Heart right ventricle (tissue), 16 donors: ENCODE data around the gene C3. TPM values are rescaled to one million over a fixed set of nuclear protein-coding genes. Genes with fewer than 3 reads are reported as not detected.

Experiments used
- ATAC-seq, 8 donors: fragments of 200-7000 bp; cut with Tn5 transposase; one replicate each; pipeline ENCODE4 v1.9.1; 2020; ENCODE audit warnings: mild to moderate bottlenecking in 8 of 8, moderate library complexity in 8 of 8, moderate number of reproducible peaks in 1 of 8
- DNase-seq, 2 donors: peaks; one replicate each; pipeline ENCODE4 v3.0.0-alpha.2; 2020
- H3K27ac ChIP-seq, 10 donors: fragments of 200-600 bp; sonication (generic) in 2 of 10; one replicate each; pipeline versions ENCODE4 v1.5.0 to v1.8.0; 2020 to 2022; ENCODE audit warnings: mild to moderate bottlenecking in 3 of 10
- H3K27me3 ChIP-seq, 7 donors: fragments of 200-600 bp; one replicate each; pipeline ENCODE4 v1.8.0; 2021 to 2022; ENCODE audit warnings: mild to moderate bottlenecking in 2 of 7
- H3K36me3 ChIP-seq, 9 donors: fragments of 200-600 bp; sonication (generic) in 1 of 9; one replicate each; pipeline versions ENCODE4 v1.5.0 to v1.8.0; 2020 to 2022; ENCODE audit warnings: mild to moderate bottlenecking in 2 of 9
- H3K4me1 ChIP-seq, 9 donors: fragments of 200-600 bp; sonication (generic) in 1 of 9; one replicate each; pipeline versions ENCODE4 v1.5.0 to v1.8.0; 2020 to 2022; ENCODE audit warnings: mild to moderate bottlenecking in 4 of 9
- H3K4me3 ChIP-seq, 10 donors: fragments of 200-600 bp; sonication (generic) in 2 of 10; one replicate each; pipeline versions ENCODE4 v1.5.0 to v1.8.0; 2020 to 2022; ENCODE audit warnings: mild to moderate bottlenecking in 7 of 10, moderate library complexity in 2 of 10
- H3K9me3 ChIP-seq, 11 donors: fragments of 200-600 bp in 10 of 11; sonication (generic) in 2 of 11; one replicate each; pipeline versions ENCODE4 v1.5.0 to v1.8.0; 2013 to 2022; ENCODE audit warnings: mild to moderate bottlenecking in 2 of 11, control low read depth in 1 of 11, moderate library complexity in 1 of 11
- CTCF ChIP-seq, 9 donors: fragments of 200-600 bp; sonication (generic) in 2 of 9; IDR thresholded peaks; one replicate each; pipeline versions ENCODE4 v1.5.0 to v1.8.0; 2021 to 2022; ENCODE audit warnings: antibody characterized with exemption in 9 of 9, mild to moderate bottlenecking in 5 of 9, moderate library complexity in 1 of 9
- WGBS, 2 donors: extraction: QIAGEN DNeasy Blood & Tissue Kit; methylation state at CpG; one replicate each; pipeline ENCODE4 v1.1.7; 2013; ENCODE audit warnings: inconsistent platforms in 1 of 2; 5-methylcytosine and 5-hydroxymethylcytosine counted together
- intact Hi-C, 10 donors: fragments of 100-400 bp; cut with DNase I; formaldehyde crosslinking; loops; one replicate each; pipeline versions ENCODE4 v1.11.1 to v1.14.2; 2022
- polyA plus RNA-seq, 2 donors: library from polyadenylated mRNA; stranded (reverse); fragments of 200-250 nt; gene quantifications; one replicate each; pipeline ENCODE4 v1.2.3, GENCODE V29; 2013
- total RNA-seq, 10 donors: library from RNA; stranded (reverse); fragmentation: NEBNext Ultra II Directional in 3 of 10; extraction: Animal tissue kit (Norgen Biotek cat#: 25700) in 3 of 10; gene quantifications; one replicate each; pipeline versions ENCODE4 v1.2.1 to v1.2.4, GENCODE V29; 2021 to 2023
- donor health status: Arrhythmogenic right ventricular cardiomyopathy.
- donor health status: ischemic (EF 13 %, LVEDD 7.1; RV severe dilation, severe dysfunction).
- donor health status: healthy with polysubstance abuse.
- donor health status: DM: no; HTN: yes; CAD: no.
- donor health status: DM: no; HTN: no; CAD: no.
- donor health status: ischemic (EF 25% LVEDD 6.9; RV normal size, moderate dysfunction).
- donor health status: ischemic (EF 25% LVEDD 5.7; RV mildly dilated, moderate dysfunction).
- donor health status: healthy.
- donor health status: DM: yes; HTN: yes; CAD: no.
- donor health status: Ischemic cardiomyopathy.
- donor health status: ischemic (EF 35%, LVEDD 5.7; RV mildly dilated, moderate dysfunction).
- donor health status: nonischemic (EF 11% LVEDD 7.7; RV severe dilation, severe dysfunction).
- donor health status: DM: yes; HTN: yes; CAD: no.
- donor health status: PGD.
- donor health status: ischemic (EF 29% LVEDD 5.4; RV normal size, mild dysfunction).
- donor health status: nonischemic (EF 23%, LVEDD 6.1; RV moderate dilation, normal function).

C3 gene
- total and polyA plus RNA-seq, 12 donors, result 23.0 to 475 (median 170) TPM

GRCh38 chr19:6693681-6694080 is 26.8 kb downstream of the C3 start:
- H3K36me3 ChIP-seq, result peaks cover 0 to 18% (median 0%) of the 10 kb centered on the region in 9 donors
- 64 to 73% methylated on average over 5 to 7 of the region's 7 CpGs for WGBS, 2 donors
- H3K4me1 ChIP-seq, result no peaks in the 10 kb centered on the region
- TF ChIP-seq CTCF (IDR thresholded peaks at IDR 0.05), result no peak
- H3K9me3 ChIP-seq, result no peaks in the 10 kb centered on the region
- DNase-seq (no peak), ATAC-seq (no peak)
- H3K27ac ChIP-seq, result no peak overlapping the region
- peaks cover 0 to 19% (median 5%) of the 10 kb centered on the region in 7 donors for H3K27me3 ChIP-seq
- intact Hi-C loops, result no loop called here
- no peak overlapping the region for H3K4me3 ChIP-seq

GRCh38 chr19:6693056-6693471 is 27.4 kb downstream of the C3 start:
- Histone ChIP-seq H3K4me3 (no peak overlapping the region), H3K27ac (no peak overlapping the region), H3K36me3 (peaks cover 0 to 19% (median 0%) of the 10 kb centered on the region in 9 donors), H3K4me1 (no peaks in the 10 kb centered on the region), H3K9me3 (no peaks in the 10 kb centered on the region), H3K27me3 (peaks cover 0 to 19% (median 5%) of the 10 kb centered on the region in 7 donors)
- WGBS, 2 donors, result 88 to 89% methylated on average over 13 of the region's 13 CpGs
- ATAC-seq, result peak in 1 of 8 donors; percentile 25
- no peak for DNase-seq
- intact Hi-C loops, result no loop called here
- TF ChIP-seq CTCF (IDR thresholded peaks at IDR 0.05), result no peak

- WGBS, 2 donors, result 86 to 88% methylated on average over 10 of the region's 10 CpGs
- intact Hi-C loops, result no loop called here
- DNase-seq, result no peak
- no peak overlapping the region for H3K4me3 ChIP-seq
- peaks cover 0 to 13% (median 0%) of the 10 kb centered on the region in 9 donors for H3K36me3 ChIP-seq
- ATAC-seq, result no peak
- H3K4me1 ChIP-seq, result no peaks in the 10 kb centered on the region
- no peak overlapping the region for H3K27ac ChIP-seq
- H3K27me3 ChIP-seq, result peaks cover 0 to 19% (median 5%) of the 10 kb centered on the region in 7 donors
- no peak for TF ChIP-seq CTCF (IDR thresholded peaks at IDR 0.05)
- H3K9me3 ChIP-seq, result no peaks in the 10 kb centered on the region
These were observed 28.4 kb downstream of the C3 start for GRCh38 chr19:6692027-6692426.

GRCh38 chr19:6691342-6691741 is 29.1 kb downstream of the C3 start:
- DNase-seq, result no peak

More at GRCh38 chr19:6691342-6691741, 29.1 kb downstream of the C3 start:
- Histone ChIP-seq H3K27ac (no peak overlapping the region), H3K9me3 (no peaks in the 10 kb centered on the region), H3K4me1 (no peaks in the 10 kb centered on the region), H3K4me3 (no peak overlapping the region), H3K36me3 (peaks cover 0 to 12% (median 0%) of the 10 kb centered on the region in 9 donors), H3K27me3 (peaks cover 0 to 19% (median 5%) of the 10 kb centered on the region in 7 donors)
- intact Hi-C loops, result no loop called here
- WGBS, 2 donors, result 84 to 88% methylated on average over 8 of the region's 8 CpGs
- no peak for ATAC-seq
- TF ChIP-seq CTCF (IDR thresholded peaks at IDR 0.05), result no peak
